HS-27A (cell line): Measurements from ENCODE around the gene PAK1.
"Not testable (repeated sequence)": the region's sequence is repeated elsewhere in the genome, so short reads cannot be mapped to it uniquely, and the experiment has no call there.

Source experiments
- DNase-seq: peaks from one replicate; pipeline ENCODE4 v3.0.0-alpha.2; 2012; ENCODE audit warnings: low read depth, missing footprints

The PAK1 gene

GRCh38 chr11:77473801-77474683 lies at the start of gene PAK1:
Gene PAK1, minus strand, starts transcription at chr11:77474094. Its CDS starts 81,574 bp downstream, at chr11:77392520.
- DNase-seq: peak; percentile 77

GRCh38 chr11:77522215-77522614 lies 48.3 kb upstream of the PAK1 start:
- DNase-seq: no peak

- no peak for DNase-seq
Observed at GRCh38 chr11:77519847-77520246, 46.0 kb upstream of the PAK1 start.

GRCh38 chr11:77518471-77518870 lies 44.6 kb upstream of the PAK1 start:
- no peak for DNase-seq

- DNase-seq: no peak
Observed at GRCh38 chr11:77517753-77518152, 43.9 kb upstream of the PAK1 start.

GRCh38 chr11:77517226-77517625 lies 43.3 kb upstream of the PAK1 start:
- no peak for DNase-seq

- no peak for DNase-seq
Observed at GRCh38 chr11:77515483-77515882, 41.6 kb upstream of the PAK1 start.

GRCh38 chr11:77515063-77515462 lies 41.2 kb upstream of the PAK1 start:
- DNase-seq: no peak

GRCh38 chr11:77512092-77512491 lies 38.2 kb upstream of the PAK1 start:
- DNase-seq: no peak

- DNase-seq: no peak
Observed at GRCh38 chr11:77510851-77511250, 37.0 kb upstream of the PAK1 start.

GRCh38 chr11:77510095-77510494 lies 36.2 kb upstream of the PAK1 start:
- DNase-seq: no peak

- no peak for DNase-seq
Observed at GRCh38 chr11:77508019-77508418, 34.1 kb upstream of the PAK1 start.

- peak; percentile 43 for DNase-seq
Observed at GRCh38 chr11:77506857-77507256, 33.0 kb upstream of the PAK1 start.

GRCh38 chr11:77505956-77506355 lies 32.1 kb upstream of the PAK1 start:
- no peak for DNase-seq

- DNase-seq: no peak
Observed at GRCh38 chr11:77503006-77503405, 29.1 kb upstream of the PAK1 start.

- no peak for DNase-seq
Observed at GRCh38 chr11:77502346-77502905, 28.5 kb upstream of the PAK1 start.

GRCh38 chr11:77501758-77502157 lies 27.9 kb upstream of the PAK1 start:
- DNase-seq: no peak

- no peak for DNase-seq
Observed at GRCh38 chr11:77497368-77497767, 23.5 kb upstream of the PAK1 start.

- no peak for DNase-seq
Observed at GRCh38 chr11:77495526-77495925, 21.6 kb upstream of the PAK1 start.

GRCh38 chr11:77490035-77490434 lies 16.1 kb upstream of the PAK1 start:
- DNase-seq: not testable (repeated sequence)

GRCh38 chr11:77487790-77488189 lies 13.9 kb upstream of the PAK1 start:
- no peak for DNase-seq

- DNase-seq: no peak
Observed at GRCh38 chr11:77479746-77480352, 6.0 kb upstream of the PAK1 start.

GRCh38 chr11:77475206-77475605 lies 1.3 kb upstream of the PAK1 start:
- no peak for DNase-seq
